Head of caudate nucleus (tissue), 42 donors: Measurements from ENCODE around the gene CADPS2.

Experiments used
- DNase-seq, 42 donors: peaks; one replicate each; pipeline versions ENCODE4 v3.0.0 to v3.0.0-alpha.2; 2020 to 2021; ENCODE audit warnings: mixed read lengths in 7 of 42
- intact Hi-C: fragments of 100-400 bp; cut with DNase I; formaldehyde crosslinking; loops from one replicate; pipeline ENCODE4 v1.15.0; 2022

CADPS2 gene

GRCh38 chr7:122727354-122727753 lies 158.9 kb downstream of the CADPS2 start:
- no peak for DNase-seq
- intact Hi-C loops, result no loop called here

DNA sequence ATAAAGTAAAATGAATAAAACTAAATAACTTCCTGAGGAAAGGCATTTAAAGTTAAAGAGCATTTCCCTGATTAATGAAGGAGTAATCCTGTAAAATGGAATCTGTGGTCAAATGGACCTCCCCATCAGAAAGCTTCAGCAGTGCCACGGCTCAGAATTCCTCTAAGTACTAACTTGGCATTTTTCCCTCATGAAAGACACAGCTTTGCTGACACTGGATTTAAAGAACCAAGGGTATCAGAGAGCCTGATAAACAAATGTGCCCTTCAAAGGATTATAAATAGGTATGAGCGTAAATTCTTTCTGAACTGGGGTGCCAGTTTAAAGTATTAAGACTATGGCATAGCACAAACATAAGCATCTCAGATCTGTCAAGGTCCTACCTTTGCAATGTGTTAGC lies 159.4 kb downstream of the CADPS2 start:
- no peak for DNase-seq
- intact Hi-C loops, result no loop called here

- DNase-seq, result no peak
- intact Hi-C loops, result no loop called here
Observed at GRCh38 chr7:122724366-122724765, 161.9 kb downstream of the CADPS2 start.

DNA sequence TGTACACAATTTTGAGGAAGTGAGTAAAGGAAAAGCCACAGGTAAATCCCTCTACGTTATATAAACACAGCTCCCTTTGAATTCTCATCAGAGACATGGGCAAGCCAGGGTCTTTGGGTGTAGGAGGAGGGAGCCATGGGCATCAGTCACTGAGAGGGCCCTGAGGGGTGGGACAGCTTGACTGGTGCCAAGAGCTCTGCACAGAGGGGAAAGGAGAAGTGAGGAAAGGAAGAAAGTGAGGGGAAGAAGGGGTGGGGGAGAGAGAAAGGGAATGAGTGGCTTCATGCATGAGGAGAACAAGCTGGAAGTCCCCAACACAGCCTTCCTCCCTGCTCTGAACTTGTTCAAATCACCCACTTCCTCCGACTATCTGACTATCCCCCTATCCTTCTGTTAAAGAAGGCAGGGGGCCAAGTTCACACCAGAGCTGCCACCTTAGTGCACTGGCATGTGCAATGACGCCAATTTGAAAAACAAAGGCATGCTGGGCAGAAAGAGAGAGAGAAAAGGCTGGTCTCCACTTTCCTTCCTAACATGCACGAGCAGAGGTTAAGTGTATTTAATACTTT lies 167.2 kb downstream of the CADPS2 start:
- no peak for DNase-seq
- intact Hi-C loops, result no loop called here

DNA sequence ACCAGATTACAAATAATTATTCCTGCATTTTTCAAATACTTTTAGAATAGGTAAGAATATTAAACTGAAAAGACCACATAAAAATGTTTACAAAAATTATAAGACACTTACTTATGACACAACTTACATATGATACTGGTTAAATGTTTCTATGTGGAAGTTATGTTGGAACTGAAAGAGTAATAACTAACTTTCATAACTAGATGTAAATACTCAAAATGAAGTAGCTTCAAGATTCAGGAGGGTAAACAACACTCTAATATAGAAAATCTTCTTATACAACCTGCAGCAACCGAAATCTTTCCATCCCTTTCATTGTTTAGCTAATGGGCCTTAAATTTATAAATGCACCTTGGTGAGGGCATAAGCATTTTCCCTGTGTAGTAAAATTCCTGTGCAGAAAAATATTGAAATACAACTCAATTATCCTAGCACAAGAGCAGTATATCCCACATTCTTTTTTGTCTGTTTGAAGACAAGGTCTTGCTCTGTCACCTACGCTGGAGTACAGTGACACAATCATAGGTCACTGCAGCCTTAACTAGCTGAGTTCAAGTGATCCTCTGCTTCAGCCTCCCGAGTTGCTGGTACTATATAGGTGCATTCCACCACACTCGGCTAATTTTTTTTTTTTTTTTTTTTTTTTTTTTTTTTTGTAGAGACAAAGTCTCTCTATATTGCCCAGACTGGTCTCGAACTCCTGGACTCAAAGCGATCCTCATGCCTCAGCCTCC lies 168.7 kb downstream of the CADPS2 start:
- DNase-seq, result no peak
- intact Hi-C loops, result no loop called here

DNA sequence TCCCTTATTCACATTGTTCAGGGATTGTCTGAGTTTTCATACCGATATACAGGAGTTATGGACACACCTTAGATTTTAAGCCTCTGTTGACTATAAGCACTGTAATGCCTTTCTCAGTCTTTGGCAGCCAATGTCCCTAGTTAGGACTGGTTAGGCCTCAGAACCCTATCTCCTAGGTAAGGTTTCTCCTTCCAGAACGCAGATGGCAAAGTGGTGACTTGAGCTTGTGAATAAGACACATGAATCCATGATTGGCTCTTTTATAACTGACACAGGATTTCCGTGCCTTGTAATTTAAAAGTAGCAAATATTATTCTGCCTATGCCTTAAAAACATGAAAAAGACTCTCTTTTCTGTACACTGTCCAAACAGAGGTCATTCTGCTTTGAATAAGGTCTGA lies 171.1 kb downstream of the CADPS2 start:
- DNase-seq, result no peak
- intact Hi-C loops, result no loop called here

DNA sequence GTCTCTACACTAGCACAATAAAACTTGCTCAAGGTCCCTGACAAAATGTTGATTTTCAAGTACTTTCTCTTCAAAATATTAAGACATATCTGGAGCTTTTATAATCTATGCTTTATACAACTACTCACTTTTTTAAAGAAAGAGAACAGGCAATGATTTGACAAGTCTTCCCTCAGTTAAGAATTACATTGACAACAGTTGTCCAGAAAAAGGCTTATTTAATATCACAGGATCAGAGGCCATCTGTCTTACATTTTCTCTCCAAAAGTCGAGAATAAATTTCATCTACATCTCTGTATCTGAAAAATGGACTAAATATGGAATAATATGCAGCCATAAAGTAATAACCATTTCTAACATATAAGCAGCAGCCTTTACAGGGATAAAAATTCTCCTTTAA lies 175.3 kb downstream of the CADPS2 start:
- intact Hi-C loops, result no loop called here
- no peak for DNase-seq

DNA sequence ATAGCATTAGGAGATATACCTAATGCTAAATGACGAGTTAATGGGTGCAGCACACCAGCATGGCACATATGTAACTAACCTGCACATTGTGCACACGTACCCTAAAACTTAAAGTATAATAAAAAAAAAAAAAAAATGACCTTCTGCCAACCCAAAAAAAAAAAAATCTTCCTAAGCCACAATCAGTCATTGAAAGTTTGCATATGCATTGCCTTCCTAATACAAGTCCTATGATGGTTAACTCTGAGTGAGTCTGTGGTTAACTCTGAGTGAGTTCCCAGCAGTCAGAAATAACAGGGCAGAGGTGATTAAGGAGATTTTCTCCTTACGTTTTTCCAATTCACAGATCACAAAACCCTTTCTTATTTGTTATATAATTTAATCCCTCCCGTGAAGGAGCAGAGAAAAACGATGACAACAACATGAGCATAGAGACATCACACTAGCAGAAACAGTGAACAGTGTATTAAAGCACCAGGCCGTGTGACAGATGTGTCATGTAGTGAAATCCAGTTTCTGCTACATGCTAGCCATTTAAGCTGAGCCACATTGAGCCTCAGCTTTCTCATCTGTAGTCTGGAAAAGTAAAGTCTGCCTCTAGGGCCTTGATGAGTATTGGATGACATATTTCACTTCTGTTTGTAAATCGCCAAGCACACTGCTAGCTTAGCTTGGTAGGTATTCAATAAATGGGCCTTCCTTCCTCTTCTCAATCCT lies 176.2 kb downstream of the CADPS2 start:
- intact Hi-C loops, result no loop called here
- DNase-seq, result no peak

- intact Hi-C loops, result no loop called here
- no peak for DNase-seq
Observed at GRCh38 chr7:122706836-122707235, 179.4 kb downstream of the CADPS2 start.

DNA sequence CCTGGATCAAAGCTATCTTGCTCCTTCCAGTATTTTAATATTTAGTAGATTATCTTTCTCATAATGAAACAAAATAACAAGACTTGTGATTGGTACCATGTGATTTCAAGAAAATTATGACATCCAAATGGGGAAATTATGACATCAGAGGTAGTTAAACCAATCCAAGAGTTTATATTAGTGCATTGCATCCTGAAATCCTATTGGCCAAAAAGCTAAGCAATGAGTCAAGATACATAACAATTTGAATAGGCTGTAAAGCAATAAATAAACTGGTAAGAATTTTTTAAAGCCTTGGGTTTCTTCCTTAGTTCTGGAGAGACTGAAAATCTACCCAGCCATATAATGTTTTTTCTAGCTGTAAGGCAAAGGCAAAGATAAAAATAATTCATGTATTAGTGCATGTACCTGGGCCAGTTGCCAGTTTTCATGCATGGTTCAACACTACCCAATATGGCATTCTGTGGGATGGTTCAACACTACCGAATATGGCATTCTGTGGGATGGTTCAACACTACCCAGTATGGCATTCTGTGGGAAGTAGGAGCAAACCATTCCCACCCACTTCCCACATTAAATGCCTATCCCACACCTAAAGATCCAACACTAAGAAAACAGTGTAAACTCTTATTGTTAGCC lies 183.3 kb downstream of the CADPS2 start, which contains the start of gene RNF148:
Gene RNF148 (minus strand): TSS at position 51 of the 639 bp plus-strand sequence. CDS start 172 bp downstream, outside the sequence.
- intact Hi-C loops, result no loop called here
- no peak for DNase-seq

DNA sequence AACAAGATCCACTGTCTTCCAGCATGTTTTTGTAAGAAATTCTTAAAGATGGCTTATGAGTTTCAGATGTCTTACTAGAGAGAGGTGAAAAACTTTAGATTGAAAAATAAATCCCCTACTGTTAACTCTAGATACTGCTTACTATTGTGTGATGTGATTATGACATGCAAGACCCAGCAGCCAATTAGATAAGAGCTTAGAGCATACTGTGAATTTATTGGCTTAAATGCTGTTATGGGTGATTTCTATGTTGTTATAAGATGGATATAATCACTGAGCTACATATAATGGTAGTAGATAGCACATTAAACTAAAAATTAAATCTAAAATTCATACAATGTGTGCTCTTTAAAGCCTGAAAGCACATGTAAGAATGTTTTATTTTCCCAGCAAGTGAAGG lies 187.2 kb downstream of the CADPS2 start, which contains the start of gene RNF133:
Gene RNF133 (minus strand): TSS at position 101 of the 400 bp plus-strand sequence. CDS start 199 bp downstream, outside the sequence.
- no peak for DNase-seq

DNA sequence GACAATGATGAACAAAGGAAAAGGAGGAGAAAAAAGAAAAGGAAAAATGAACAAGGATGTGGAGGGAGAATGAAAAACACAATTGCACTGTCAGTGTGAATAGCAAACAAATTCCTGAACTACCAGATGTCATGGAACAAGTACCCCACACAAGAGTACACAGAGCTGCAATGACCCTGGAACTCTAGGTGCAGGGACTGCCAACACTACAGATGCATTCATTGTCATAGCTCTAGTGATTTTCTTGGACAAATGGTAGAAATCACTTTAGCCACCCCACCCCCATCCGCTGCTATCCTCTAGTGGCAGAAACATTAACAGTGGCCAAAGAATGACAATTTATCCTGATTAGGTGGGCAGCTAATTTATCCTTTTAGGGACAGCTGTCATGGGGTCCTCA lies 190.4 kb downstream of the CADPS2 start:
- no peak for DNase-seq
- intact Hi-C loops, result no loop called here

More for the DNA sequence above, 187.2 kb downstream of the CADPS2 start, which contains the start of gene RNF133:
- intact Hi-C loops, result no loop called here

GRCh38 chr7:122694697-122695096 lies 191.6 kb downstream of the CADPS2 start:
- DNase-seq, result no peak
- intact Hi-C loops, result no loop called here

GRCh38 chr7:122692769-122693309 lies 193.4 kb downstream of the CADPS2 start:
- no peak for DNase-seq

GRCh38 chr7:122691569-122692235 lies 194.6 kb downstream of the CADPS2 start:
- intact Hi-C loops, result no loop called here
- no peak for DNase-seq

More at GRCh38 chr7:122692769-122693309, 193.4 kb downstream of the CADPS2 start:
- intact Hi-C loops, result no loop called here

GRCh38 chr7:122689346-122690109 lies 196.7 kb downstream of the CADPS2 start:
- intact Hi-C loops, result no loop called here
- DNase-seq, result no peak

DNA sequence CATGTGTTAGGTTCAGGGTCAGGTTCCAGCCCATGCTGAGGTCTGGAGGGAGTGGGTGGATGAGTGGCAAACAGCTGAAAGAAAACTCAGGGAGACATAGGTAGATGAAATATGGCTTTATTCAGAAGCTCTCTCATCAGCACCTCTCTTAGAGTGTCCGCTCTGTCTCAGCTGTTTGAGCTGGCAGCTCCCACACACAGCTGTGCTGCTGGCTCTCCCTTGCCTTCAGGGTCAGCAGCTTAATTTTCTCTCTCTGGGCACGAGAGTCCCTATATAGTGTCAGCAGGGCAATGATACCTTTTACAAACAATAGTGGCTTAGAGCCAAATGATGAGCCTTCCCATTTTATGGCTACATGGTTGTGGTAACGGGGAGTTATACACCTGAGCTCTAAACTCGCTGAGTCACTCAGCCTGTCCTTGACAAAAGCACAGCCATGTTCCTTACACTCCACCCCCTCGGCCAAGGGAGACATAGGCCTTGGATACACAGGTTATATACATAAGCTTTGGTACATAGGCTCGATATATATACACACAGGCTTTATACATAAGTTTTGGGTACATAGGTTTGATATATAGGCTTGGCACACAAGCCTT lies 197.8 kb downstream of the CADPS2 start:
- no peak for DNase-seq
- intact Hi-C loops, result no loop called here
